IMR-90 (cell line): ENCODE measurements around the gene SYT5. TPM values are rescaled to one million over a fixed set of nuclear protein-coding genes. Genes with fewer than 3 reads are reported as not detected.

ENCODE experiments used
- microRNA-seq, 2 experiments: library from miRNA; stranded (forward) in 1 of 2; unstranded in 1 of 2; fragments of 10-50 nt in 1 of 2; fragments of <30 nt in 1 of 2; gene quantifications in 1 of 2; microRNA quantifications in 1 of 2; one replicate each; pipeline versions ENCODE3 to v1.1.0; 2013 to 2020; ENCODE audit not compliant: insufficient read depth in 1 of 2, insufficient read length in 1 of 2, unreplicated experiment in 1 of 2
- polyA plus RNA-seq, 3 experiments: library from polyadenylated mRNA; depleted of rRNA; stranded (reverse); fragments of >200 nt; gene quantifications; 2 replicates each; pipeline ENCODE4 v1.2.3, GENCODE V29; 2012; ENCODE audit warnings: low replicate concordance in 1 of 3
- small RNA-seq, 5 experiments: library from RNA; depleted of rRNA; stranded (forward); fragments of <200 nt; gene quantifications; one replicate each; pipeline ENCODE3, GENCODE V24; 2012
- total RNA-seq: library from RNA; depleted of rRNA; stranded (reverse); fragments of >200 nt; gene quantifications from 2 replicates; pipeline ENCODE4 v1.2.3, GENCODE V29; 2012; rRNA removed

The SYT5 gene
- total and polyA plus RNA-seq, 2 of the 4 experiments (the other 2 are of a cell fraction): under 0.01 to 0.15 TPM

Small RNAs within 50 kb of the gene (microRNA-seq; reads per million reads assigned to microRNA genes)
- gene MIR7975 (ENCODE audit: insufficient read depth in 1 of 2, insufficient read length in 1 of 2, unreplicated experiment in 1 of 2) (0 reads per million in 2 experiments), gene RF01210 (ENCODE audit: insufficient read depth, insufficient read length) (not detected)

Small RNAs within 50 kb of the gene (small RNA-seq; reads per million reads assigned to genes)
- gene MIR7975 (0 reads per million in 5 experiments), gene RF01210 (0 reads per million in 5 experiments)

Other genes starting within 250 kb of the SYT5 start
- not detected in 2 replicates for gene NLRP7, start 232.8 kb downstream of the SYT5 start, total RNA-seq
- not detected in 2 replicates for gene NLRP7, start 232.8 kb downstream of the SYT5 start, polyA plus RNA-seq (2012; rRNA removed)
- gene NLRP2, start 213.9 kb downstream of the SYT5 start, total RNA-seq: not detected in 2 replicates
- not detected in 2 replicates for gene NLRP2, start 213.9 kb downstream of the SYT5 start, polyA plus RNA-seq (2012; rRNA removed)
- not detected in 2 replicates for gene GP6, start 142.0 kb downstream of the SYT5 start, total RNA-seq
- 0.03 TPM in 1 of 2 replicates, not detected in the other for gene GP6, start 142.0 kb downstream of the SYT5 start, polyA plus RNA-seq (2012; rRNA removed)
- gene RDH13, start 117.1 kb downstream of the SYT5 start, total RNA-seq: 7.5 and 8.3 TPM in 2 replicates
- 6.9 and 7.8 TPM in 2 replicates for gene RDH13, start 117.1 kb downstream of the SYT5 start, polyA plus RNA-seq (2012; rRNA removed)
- gene EPS8L1, start 104.4 kb downstream of the SYT5 start, total RNA-seq: 0.90 and 1.9 TPM in 2 replicates
- 2.9 and 3.1 TPM in 2 replicates for gene EPS8L1, start 104.4 kb downstream of the SYT5 start, polyA plus RNA-seq (2012; rRNA removed)
- 21.1 and 21.5 TPM in 2 replicates for gene PPP1R12C, start 62.7 kb downstream of the SYT5 start, total RNA-seq
- 81.4 and 104 TPM in 2 replicates for gene PPP1R12C, start 62.7 kb downstream of the SYT5 start, polyA plus RNA-seq (2012; rRNA removed)
- 1.3 and 3.1 TPM in 2 replicates for gene TNNT1, start 31.1 kb downstream of the SYT5 start, total RNA-seq
- 2.5 and 2.6 TPM in 2 replicates for gene TNNT1, start 31.1 kb downstream of the SYT5 start, polyA plus RNA-seq (2012; rRNA removed)
- gene TNNI3, start 22.6 kb downstream of the SYT5 start, total RNA-seq: not detected in 2 replicates
- gene TNNI3, start 22.6 kb downstream of the SYT5 start, polyA plus RNA-seq (2012; rRNA removed): not detected in 2 replicates
- gene DNAAF3, start 13.7 kb downstream of the SYT5 start, total RNA-seq: 0.28 TPM in 1 of 2 replicates, not detected in the other
- gene DNAAF3, start 13.7 kb downstream of the SYT5 start, polyA plus RNA-seq (2012; rRNA removed): 0.34 TPM in 2 replicates
- 1.7 and 3.4 TPM in 2 replicates for gene PTPRH, start 29.2 kb upstream of the SYT5 start, total RNA-seq
- gene PTPRH, start 29.2 kb upstream of the SYT5 start, polyA plus RNA-seq (2012; rRNA removed): 1.3 and 1.7 TPM in 2 replicates
- 0.18 and 0.28 TPM in 2 replicates for gene TMEM86B, start 48.5 kb upstream of the SYT5 start, total RNA-seq
- 2.4 TPM in 2 replicates for gene TMEM86B, start 48.5 kb upstream of the SYT5 start, polyA plus RNA-seq (2012; rRNA removed)
- gene PPP6R1, start 78.7 kb upstream of the SYT5 start, total RNA-seq: 19.9 and 20.0 TPM in 2 replicates
- 50.1 and 50.2 TPM in 2 replicates for gene PPP6R1, start 78.7 kb upstream of the SYT5 start, polyA plus RNA-seq (2012; rRNA removed)
- 19.7 and 21.0 TPM in 2 replicates for gene HSPBP1, start 99.8 kb upstream of the SYT5 start, total RNA-seq
- 43.2 and 52.5 TPM in 2 replicates for gene HSPBP1, start 99.8 kb upstream of the SYT5 start, polyA plus RNA-seq (2012; rRNA removed)
- gene BRSK1, start 103.7 kb upstream of the SYT5 start, total RNA-seq: 1.9 and 2.5 TPM in 2 replicates
- gene BRSK1, start 103.7 kb upstream of the SYT5 start, polyA plus RNA-seq (2012; rRNA removed): 22.3 and 31.1 TPM in 2 replicates
- not detected in 2 replicates for gene TMEM150B, start 145.1 kb upstream of the SYT5 start, total RNA-seq
- not detected in 2 replicates for gene TMEM150B, start 145.1 kb upstream of the SYT5 start, polyA plus RNA-seq (2012; rRNA removed)
- 1.8 and 1.9 TPM in 2 replicates for gene KMT5C, start 159.6 kb upstream of the SYT5 start, total RNA-seq
- 5.9 and 6.9 TPM in 2 replicates for gene KMT5C, start 159.6 kb upstream of the SYT5 start, polyA plus RNA-seq (2012; rRNA removed)
- not detected in 2 replicates for gene COX6B2, start 174.4 kb upstream of the SYT5 start, total RNA-seq
- gene COX6B2, start 174.4 kb upstream of the SYT5 start, polyA plus RNA-seq (2012; rRNA removed): 0.19 and 0.39 TPM in 2 replicates
- gene GARIN5B, start 183.0 kb upstream of the SYT5 start, total RNA-seq: not detected in 2 replicates
- not detected in 2 replicates for gene GARIN5B, start 183.0 kb upstream of the SYT5 start, polyA plus RNA-seq (2012; rRNA removed)
- 14.3 and 15.6 TPM in 2 replicates for gene IL11, start 190.2 kb upstream of the SYT5 start, total RNA-seq
- gene IL11, start 190.2 kb upstream of the SYT5 start, polyA plus RNA-seq (2012; rRNA removed): 33.6 and 38.9 TPM in 2 replicates
- gene TMEM190, start 196.5 kb upstream of the SYT5 start, total RNA-seq: not detected in 2 replicates
- gene TMEM190, start 196.5 kb upstream of the SYT5 start, polyA plus RNA-seq (2012; rRNA removed): 1.4 and 1.6 TPM in 2 replicates
- gene TMEM238, start 204.0 kb upstream of the SYT5 start, total RNA-seq: not detected in 2 replicates
- gene TMEM238, start 204.0 kb upstream of the SYT5 start, polyA plus RNA-seq (2012; rRNA removed): not detected in 2 replicates
- gene RPL28, start 205.6 kb upstream of the SYT5 start, total RNA-seq: 386 and 998 TPM in 2 replicates
- 1,428 and 1,693 TPM in 2 replicates for gene RPL28, start 205.6 kb upstream of the SYT5 start, polyA plus RNA-seq (2012; rRNA removed)
- gene UBE2S, start 227.5 kb upstream of the SYT5 start, total RNA-seq: 69.5 and 74.4 TPM in 2 replicates
- 104 and 177 TPM in 2 replicates for gene UBE2S, start 227.5 kb upstream of the SYT5 start, polyA plus RNA-seq (2012; rRNA removed)